G401 (cell line): Measurements from ENCODE around the gene GPR160. TPM values are rescaled to one million over a fixed set of nuclear protein-coding genes. Genes with fewer than 3 reads are reported as not detected.

ENCODE experiments used
- DNase-seq: peaks from one replicate; pipeline ENCODE4 v3.0.0-alpha.2; 2015; ENCODE audit warnings: low spot score
- in situ Hi-C: cut with HindIII; loops from 2 replicates; pipeline ENCODE4 v1.10.0; 2016; ENCODE audit warnings: low sequenced_read_pairs, mixed read lengths
- total RNA-seq: library from RNA; depleted of rRNA; stranded (reverse); fragments of >200 nt; shearing (Covaris generic); gene quantifications from 2 replicates; pipeline ENCODE4 v1.2.3, GENCODE V29; 2014

Gene GPR160
- total RNA-seq, 1 experiment from 2014 or later, result 4.2 TPM

DNA sequence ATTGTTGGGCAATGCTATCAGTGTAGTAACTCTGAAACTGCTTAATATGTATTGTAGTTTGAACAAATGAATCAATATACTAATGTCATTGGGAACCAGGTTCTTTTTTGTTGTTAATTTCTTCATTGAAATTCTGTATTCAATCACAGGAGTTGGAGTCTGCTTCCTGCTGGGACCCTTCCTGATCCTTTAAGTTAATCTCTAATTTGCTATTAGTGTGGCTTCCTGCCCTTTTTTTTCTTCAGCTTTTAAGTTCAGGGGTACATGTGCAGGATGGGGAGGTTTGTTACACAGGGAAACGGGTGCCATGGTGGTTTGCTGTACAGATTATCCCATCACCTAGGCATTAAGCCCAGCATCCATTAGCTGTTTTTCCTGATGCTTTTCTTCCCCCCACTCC is 21.7 kb downstream of the GPR160 start:
- in situ Hi-C loops, result no loop called here
- no peak for DNase-seq

DNA sequence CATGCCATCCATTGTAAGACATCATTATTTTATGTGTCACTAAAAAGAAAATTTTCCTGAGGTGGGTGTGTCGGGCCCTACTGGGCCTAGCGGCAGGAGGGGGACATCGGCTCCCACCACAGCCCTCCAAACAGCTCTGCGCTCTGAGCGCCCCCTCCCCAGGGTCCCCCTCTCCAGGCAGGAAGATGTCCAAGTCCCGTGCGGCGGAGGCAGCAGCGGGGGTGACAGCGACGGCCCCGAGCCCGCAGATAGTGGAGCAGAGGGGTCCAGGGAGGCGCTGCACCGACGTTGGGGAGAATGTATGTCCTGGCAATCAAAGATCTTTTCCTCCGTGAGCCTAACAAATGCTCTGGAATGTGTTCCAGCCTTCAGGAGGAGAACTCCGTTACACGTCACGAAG is 24.3 kb downstream of the GPR160 start:
- in situ Hi-C loops, result no loop called here
- DNase-seq, result no peak

GRCh38 chr3:170062769-170063168 is 25.0 kb downstream of the GPR160 start:
- DNase-seq, result no peak
- in situ Hi-C loops, result no loop called here

DNA sequence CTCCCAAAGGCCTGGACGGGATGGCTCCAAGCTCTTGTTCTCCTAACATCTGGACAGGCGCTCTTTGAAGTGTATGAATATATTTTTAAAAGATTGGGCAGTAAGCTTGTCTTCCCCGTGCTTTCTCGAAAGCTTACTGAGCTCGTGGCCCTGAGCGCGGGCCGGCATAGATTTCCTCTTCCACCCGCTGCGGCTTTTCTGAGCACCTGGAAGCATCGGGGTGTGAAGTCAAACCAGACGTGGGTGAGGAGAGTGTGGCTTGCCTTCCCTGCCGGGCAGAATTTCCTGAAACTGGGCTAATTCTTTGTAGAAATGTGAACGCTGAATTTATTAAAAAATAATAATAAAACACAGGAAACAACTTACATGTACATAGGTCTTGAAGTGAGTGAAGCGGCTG is 25.9 kb downstream of the GPR160 start:
- in situ Hi-C loops, result no loop called here
- no peak for DNase-seq

DNA sequence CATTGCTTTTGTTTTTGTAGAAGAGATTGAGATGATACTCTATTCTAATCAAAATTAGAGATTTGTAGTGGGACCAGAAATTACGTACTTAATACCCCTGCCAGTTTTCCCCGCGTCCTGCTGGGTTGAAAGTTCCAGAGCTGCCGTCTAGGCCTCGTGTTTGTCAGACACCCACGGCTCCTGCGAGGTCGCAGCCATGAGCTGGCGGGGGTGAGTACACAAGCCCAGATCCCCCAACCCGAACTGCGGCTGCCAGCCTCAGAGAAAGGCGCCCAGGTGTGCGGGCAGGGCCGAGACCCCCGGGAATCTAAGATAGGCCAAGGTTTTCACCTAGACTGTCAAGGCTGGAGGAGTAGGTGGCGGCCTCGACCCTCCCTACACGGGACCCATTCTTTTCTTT is 26.3 kb downstream of the GPR160 start:
- DNase-seq, result no peak
- in situ Hi-C loops, result no loop called here

DNA sequence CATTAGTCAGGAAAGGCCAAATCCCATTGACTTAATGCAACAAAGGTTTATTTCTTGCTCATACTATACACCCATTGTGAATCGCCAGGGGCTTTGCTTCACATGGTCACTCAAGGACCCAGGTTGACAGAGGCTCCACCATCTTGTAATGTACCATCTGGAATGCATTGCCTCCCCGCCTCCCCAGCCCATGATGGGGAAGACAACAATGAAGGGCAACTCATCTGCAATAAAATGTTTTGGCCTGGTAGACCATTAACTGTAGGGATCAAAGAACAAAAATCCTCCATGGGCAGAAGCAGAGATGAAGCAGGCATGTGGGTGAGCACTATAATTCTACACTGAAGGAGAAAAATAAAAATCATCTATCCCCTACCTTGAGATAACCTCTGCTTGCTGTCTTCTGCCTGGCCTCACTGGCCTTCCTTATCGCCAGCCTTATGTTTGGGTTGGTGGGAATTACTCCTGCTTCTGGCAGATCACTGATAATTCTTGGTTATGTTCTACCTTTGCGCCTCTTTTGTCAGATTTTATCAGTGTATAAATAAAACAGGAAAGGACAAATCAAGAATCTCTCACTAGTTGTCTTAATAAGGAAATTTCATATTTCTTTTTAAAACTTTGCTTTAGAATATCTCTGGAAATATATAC is 37.8 kb downstream of the GPR160 start:
- in situ Hi-C loops, result no loop called here
- DNase-seq, result no peak

DNA sequence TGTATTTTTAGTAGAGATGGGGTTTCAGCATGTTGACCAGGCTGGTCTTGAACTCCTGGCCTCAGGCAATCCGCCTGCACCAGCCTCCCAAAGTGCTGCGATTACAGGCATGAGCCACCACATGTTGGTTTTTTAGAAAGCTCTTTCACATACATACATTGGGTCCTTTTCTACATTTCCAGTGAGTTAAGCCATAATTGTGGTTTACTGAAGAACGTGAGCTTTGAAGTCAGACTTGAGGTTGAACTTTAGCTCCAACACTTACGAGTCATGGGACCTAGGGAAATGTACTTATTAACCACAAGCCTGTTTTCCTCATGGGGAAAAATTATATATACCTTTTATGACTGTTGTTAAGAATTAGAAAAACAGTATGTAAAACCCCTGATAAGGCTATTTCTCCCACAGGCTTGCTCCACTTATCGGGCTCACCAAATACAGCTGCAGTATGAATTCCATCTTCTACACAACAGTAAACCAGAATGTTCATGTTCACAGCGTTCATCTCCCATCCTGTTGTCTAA is 39.0 kb downstream of the GPR160 start:
- DNase-seq, result no peak
- in situ Hi-C loops, result no loop called here

- no peak for DNase-seq
These were observed 39.6 kb downstream of the GPR160 start for GRCh38 chr3:170077361-170077760.

GRCh38 chr3:170078620-170079281 is 41.0 kb downstream of the GPR160 start:
- in situ Hi-C loops, result no loop called here
- no peak for DNase-seq

More at GRCh38 chr3:170077361-170077760, 39.6 kb downstream of the GPR160 start:
- in situ Hi-C loops, result no loop called here

- in situ Hi-C loops, result no loop called here
- DNase-seq, result no peak
These were observed 41.9 kb downstream of the GPR160 start for GRCh38 chr3:170079536-170080165.

DNA sequence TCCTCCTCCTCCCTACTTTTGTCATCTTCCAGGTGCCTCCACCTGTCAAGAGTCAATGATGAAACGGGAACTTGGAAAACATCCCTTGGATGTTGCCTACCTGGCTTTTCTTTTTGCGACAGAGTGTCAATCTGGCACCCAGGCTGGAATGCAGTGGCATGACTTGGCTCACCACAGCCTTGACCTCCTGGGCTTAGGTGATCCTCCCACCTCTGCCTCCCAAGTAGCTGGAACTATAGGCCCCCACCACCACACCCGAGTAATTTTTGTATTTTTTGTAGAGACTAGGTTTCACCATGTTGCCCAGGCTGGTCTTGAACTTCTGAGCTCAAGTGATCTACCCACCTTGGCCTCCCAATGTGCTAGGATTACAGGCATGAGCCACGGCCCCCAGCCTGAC is 42.8 kb downstream of the GPR160 start:
- no peak for DNase-seq
- in situ Hi-C loops, result no loop called here

GRCh38 chr3:170081079-170081741 is 43.4 kb downstream of the GPR160 start:
- no peak for DNase-seq
- in situ Hi-C loops, result no loop called here

DNA sequence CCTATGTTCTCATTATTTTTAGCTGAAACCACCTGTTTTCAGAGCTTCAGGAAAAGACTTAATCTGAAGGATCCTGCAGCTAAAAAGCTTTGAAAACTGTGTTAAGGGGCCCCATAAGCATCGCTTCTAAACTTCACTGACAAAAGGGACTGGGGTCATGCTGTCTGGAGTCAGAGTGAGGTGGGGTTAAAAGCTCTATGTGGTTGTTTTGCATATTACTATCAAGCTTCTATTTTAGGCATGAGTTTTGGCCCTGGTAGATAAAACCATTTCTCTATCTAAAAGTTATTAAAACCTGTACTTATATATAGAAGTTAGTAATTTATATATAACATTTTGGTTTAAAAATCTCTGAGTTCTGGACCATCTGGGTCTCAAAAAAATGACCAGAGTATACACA is 45.5 kb downstream of the GPR160 start:
- in situ Hi-C loops, result no loop called here
- DNase-seq, result no peak

DNA sequence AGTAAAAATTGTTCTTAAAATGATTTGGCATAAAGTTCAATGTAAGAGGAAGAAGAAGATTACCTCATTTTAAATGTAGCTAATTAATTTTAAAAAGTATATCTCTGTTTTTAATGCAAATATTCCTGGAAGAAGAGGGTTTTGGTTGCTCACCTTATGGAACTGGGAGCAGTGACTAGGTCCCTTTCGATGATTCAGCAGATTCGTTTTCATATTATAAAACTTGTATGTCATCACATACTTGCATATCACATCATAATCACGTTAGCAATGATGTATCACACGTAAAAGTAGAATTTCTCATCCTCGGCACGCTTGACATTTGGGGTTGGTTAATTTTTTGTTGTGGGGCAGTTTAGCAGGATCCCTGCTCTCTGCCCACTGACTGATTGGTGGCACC is 47.6 kb downstream of the GPR160 start:
- no peak for DNase-seq

GRCh38 chr3:170089862-170090600 is 52.2 kb downstream of the GPR160 start:
- no peak for DNase-seq
- in situ Hi-C loops, result no loop called here

More for the DNA sequence above, 47.6 kb downstream of the GPR160 start:
- in situ Hi-C loops, result no loop called here

DNA sequence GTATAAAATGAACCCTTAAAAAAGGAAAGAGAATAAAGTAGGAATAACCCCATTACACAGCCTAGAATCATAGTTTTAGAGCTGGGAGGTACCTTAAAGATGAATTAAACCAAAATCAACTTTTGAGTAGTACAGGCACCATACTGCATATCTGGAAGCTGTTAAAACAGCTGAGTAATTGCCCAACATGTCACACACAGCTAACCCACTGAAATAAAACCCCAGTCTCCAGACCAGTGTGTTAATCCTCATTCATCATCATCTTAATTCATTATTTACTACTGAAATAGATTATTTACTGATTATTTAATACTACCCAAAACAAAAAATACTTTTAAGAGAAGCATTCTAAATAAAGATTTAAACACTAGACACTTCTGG is 52.8 kb downstream of the GPR160 start:
- in situ Hi-C loops, result no loop called here
- no peak for DNase-seq

GRCh38 chr3:170092907-170093306 is 55.1 kb downstream of the GPR160 start:
- in situ Hi-C loops, result no loop called here

DNA sequence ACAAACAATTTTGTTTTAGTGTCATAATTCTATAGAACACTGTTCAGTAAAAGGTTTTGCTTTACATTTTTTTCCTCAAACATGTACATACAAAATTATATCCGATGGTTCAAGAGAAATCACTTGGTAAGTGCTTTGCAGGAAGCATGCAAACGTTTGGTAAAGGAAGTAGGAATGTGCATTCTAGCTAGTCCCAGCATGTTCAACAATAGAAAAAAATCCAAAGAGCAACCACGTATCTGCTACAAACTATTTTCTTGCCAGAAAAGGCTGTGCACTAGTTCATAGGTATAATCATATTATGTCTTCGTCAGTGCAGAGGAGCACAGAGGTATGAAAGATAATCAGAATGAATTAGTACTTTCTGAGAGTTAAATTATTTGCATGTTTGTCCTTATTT is 58.0 kb downstream of the GPR160 start:
- no peak for DNase-seq
- in situ Hi-C loops, result no loop called here

More at GRCh38 chr3:170092907-170093306, 55.1 kb downstream of the GPR160 start:
- no peak for DNase-seq

DNA sequence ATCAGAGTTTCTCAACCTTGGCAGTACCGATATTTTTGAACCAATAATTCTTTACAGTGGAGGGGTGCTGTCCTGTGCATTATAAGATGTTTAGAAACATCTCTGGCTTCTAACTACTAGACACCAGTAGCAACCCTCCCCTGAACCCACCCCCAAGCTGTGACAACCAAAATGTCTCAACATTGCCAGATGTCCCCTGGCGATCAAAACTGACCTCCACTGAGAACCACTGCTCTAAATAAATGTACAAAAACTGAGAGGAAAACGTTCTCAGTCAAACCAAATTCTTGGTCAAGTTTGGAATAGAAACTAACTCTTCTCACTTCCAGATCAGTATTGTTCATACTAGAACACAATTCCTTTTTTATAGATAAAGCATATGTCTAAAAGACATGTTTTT is 58.5 kb downstream of the GPR160 start:
- no peak for DNase-seq
- in situ Hi-C loops, result no loop called here
